Measurements from ENCODE around the gene NSUN4. TPM values are rescaled to one million over a fixed set of nuclear protein-coding genes. Genes with fewer than 3 reads are reported as not detected.
A peak's percentile ranks its signal among the peaks of the same experiment; 100 is the strongest.
"Not testable (repeated sequence)": the region's sequence is repeated elsewhere in the genome, so short reads cannot be mapped to it uniquely, and the experiment has no call there.

Gene NSUN4
- total RNA-seq, 2 experiments from 2014 or later = 22.3 to 22.5 TPM

GRCh38 chr1:46306159-46306530, 34.5 kb upstream of the NSUN4 start:
- ChIA-PET CTCF (interaction anchor here (0.8 to 3.3 kb wide), 2 partner anchors 42 to 60 kb away, joined by 3 to 13 read pairs; no protein-coding TSS in a partner anchor), POLR2A (no interaction called here)
- ATAC-seq = no peak
- peak overlapping the region; percentile 20 for H3K27ac Mint-ChIP-seq
- no peaks in the 10 kb centered on the region for H3K9me3 Mint-ChIP-seq (ENCODE audit: insufficient read depth)
- no peak for DNase-seq
- peaks cover 37% of the 10 kb centered on the region for H3K36me3 Mint-ChIP-seq (ENCODE audit: low read depth)
- no peaks in the 10 kb centered on the region for H3K27me3 Mint-ChIP-seq (ENCODE audit: low read depth)
- peaks cover 46% of the 10 kb centered on the region for H3K4me1 Mint-ChIP-seq (ENCODE audit: low read depth)
- H3K4me3 Mint-ChIP-seq = peak overlapping the region; percentile 7

DNA sequence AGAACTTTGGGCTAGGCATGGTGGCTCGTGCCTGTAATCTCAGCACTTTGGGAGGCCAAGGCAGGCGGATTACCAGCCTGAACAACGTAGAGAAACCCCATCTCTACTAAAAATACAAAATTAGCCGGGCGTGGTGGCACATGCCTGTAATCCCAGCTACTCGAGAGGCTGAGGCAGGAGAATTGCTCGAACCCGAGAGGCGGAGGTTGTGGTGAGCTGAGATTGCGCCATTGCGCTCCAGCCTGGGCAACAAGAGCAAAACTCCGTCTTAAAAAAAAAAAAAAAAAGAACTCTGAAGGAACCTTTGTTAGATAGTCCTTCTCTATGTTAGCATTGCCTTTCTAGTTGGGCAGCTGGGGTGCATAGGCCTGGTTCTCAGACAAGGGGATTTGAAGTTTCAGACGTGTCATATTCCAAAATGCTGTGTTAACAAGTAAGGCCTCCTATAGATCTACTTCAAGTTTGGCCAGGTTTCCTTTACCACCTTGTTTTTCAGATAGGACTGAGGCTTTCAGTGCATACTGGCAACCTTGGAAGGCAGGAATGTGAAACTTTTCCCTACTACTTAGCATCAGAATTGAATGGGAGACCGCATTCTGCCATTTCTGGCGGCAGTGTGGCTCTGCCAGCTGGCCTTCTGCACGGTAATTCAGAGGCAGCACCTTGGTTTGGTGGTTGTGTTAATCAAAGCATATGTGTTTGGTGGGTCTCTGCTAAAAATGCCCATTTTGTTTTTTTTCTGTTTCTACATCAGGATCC, 31.0 kb upstream of the NSUN4 start:
- peaks cover 38% of the 10 kb centered on the region for H3K4me1 Mint-ChIP-seq (ENCODE audit: low read depth)
- DNase-seq (no peak), ATAC-seq (no peak)
- ChIA-PET POLR2A (interaction anchor here (1.0 to 2.3 kb wide), 4 partner anchors 7 to 31 kb away, joined by 3 to 6 read pairs (median 3); partner anchors contain the start of gene NSUN4), CTCF (interaction anchor here (1.0 to 3.3 kb wide), 3 partner anchors 31 to 39 kb away, joined by 3 to 13 read pairs (median 3); partner anchors contain the start of gene NSUN4)
- H3K36me3 Mint-ChIP-seq (ENCODE audit: low read depth) = peaks cover 50% of the 10 kb centered on the region
- no peaks in the 10 kb centered on the region for H3K9me3 Mint-ChIP-seq (ENCODE audit: insufficient read depth)
- peak overlapping the region; percentile 30 for H3K27ac Mint-ChIP-seq
- no peaks in the 10 kb centered on the region for H3K27me3 Mint-ChIP-seq (ENCODE audit: low read depth)
- H3K4me3 Mint-ChIP-seq = no peak overlapping the region

- DNase-seq (no peak), ATAC-seq (no peak)
- Mint-ChIP-seq H3K36me3 (ENCODE audit: low read depth) (peaks cover 50% of the 10 kb centered on the region), H3K9me3 (ENCODE audit: insufficient read depth) (no peaks in the 10 kb centered on the region), H3K4me1 (ENCODE audit: low read depth) (peaks cover 32% of the 10 kb centered on the region), H3K27me3 (ENCODE audit: low read depth) (no peaks in the 10 kb centered on the region), H3K27ac (no peak overlapping the region), H3K4me3 (no peak overlapping the region)
- POLR2A ChIA-PET = interaction anchor here (1.2 kb wide), 1 partner anchor 28 kb away, joined by 3 read pairs; no protein-coding TSS in a partner anchor
- CTCF ChIA-PET = no interaction called here
Measured at GRCh38 chr1:46310321-46310720, 30.3 kb upstream of the NSUN4 start.

DNA sequence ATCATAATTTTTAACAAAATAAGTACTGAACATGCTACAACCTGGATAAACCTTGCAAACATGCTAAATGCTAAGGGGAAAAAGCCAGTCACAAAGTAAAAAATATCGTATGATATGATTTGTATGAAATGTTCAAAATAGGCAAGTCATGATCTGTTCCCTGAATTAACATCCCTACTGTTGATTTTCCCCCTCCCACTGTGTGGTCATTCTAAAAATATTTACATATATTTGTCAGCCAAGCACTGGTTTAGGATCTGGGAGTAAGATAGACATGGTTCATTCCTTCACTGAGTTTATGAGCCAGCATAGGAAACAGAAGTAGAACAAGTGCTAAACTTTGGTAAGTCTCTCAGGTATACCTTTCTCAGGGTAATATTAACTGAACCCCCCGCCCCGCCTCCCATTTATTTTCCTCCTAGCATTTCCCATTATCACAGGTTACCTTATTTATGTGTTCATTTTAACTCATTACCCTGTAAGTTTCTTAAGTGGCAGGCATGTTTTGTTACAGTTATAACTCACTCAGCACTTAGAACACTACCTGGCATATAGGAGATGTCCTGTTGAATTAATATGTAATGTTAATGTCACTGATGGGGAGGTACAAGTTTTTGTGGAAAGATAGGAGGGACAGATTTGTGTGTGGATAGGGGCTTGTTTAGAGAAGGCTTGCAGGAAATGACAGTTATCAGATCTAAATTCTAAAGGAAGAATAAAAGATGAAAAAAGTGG, 24.8 kb upstream of the NSUN4 start:
- ChIA-PET CTCF (interaction anchor here (1.6 kb wide), 1 partner anchor 26 kb away, joined by 5 read pairs; the partner anchor contains the start of gene NSUN4), POLR2A (interaction anchor here (1.9 kb wide), 1 partner anchor 7 kb away, joined by 6 read pairs; no protein-coding TSS in a partner anchor)
- no peak overlapping the region for H3K4me3 Mint-ChIP-seq
- H3K27me3 Mint-ChIP-seq (ENCODE audit: low read depth) = no peaks in the 10 kb centered on the region
- no peaks in the 10 kb centered on the region for H3K4me1 Mint-ChIP-seq (ENCODE audit: low read depth)
- peak overlapping the region; percentile 0 for H3K27ac Mint-ChIP-seq
- peaks cover 36% of the 10 kb centered on the region for H3K36me3 Mint-ChIP-seq (ENCODE audit: low read depth)
- ATAC-seq (no peak), DNase-seq (no peak)
- H3K9me3 Mint-ChIP-seq (ENCODE audit: insufficient read depth) = no peaks in the 10 kb centered on the region

DNA sequence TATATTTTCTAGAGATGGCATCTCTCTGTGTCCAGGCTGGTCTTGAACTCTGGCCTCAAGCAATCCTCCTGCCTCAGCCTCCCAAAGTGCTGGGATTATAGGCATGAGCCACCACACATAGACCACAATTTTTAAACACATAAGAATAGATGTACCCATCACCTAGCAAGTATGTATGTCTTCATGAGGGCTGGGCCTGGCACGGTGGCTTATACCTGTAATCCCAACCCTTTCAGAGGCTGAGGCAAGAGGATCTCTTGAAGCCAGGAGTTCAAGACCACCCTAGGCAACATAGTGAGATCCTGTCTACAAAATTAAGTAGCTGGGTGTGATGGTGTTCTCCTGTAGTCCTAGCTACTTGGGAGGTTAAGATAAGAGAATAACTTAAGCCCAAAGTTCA, 23.3 kb upstream of the NSUN4 start:
- ChIA-PET CTCF (interaction anchor here (1.6 kb wide), 1 partner anchor 24 kb away, joined by 5 read pairs; the partner anchor contains the start of gene NSUN4), POLR2A (interaction anchor here (0.9 to 1.9 kb wide), 2 partner anchors 9 to 17 kb away, joined by 3 to 6 read pairs; no protein-coding TSS in a partner anchor)
- ATAC-seq (no peak), DNase-seq (no peak)
- H3K4me1 Mint-ChIP-seq (ENCODE audit: low read depth) = no peaks in the 10 kb centered on the region
- no peaks in the 10 kb centered on the region for H3K9me3 Mint-ChIP-seq (ENCODE audit: insufficient read depth)
- no peaks in the 10 kb centered on the region for H3K27me3 Mint-ChIP-seq (ENCODE audit: low read depth)
- H3K4me3 Mint-ChIP-seq = no peak overlapping the region
- no peak overlapping the region for H3K27ac Mint-ChIP-seq
- peaks cover 23% of the 10 kb centered on the region for H3K36me3 Mint-ChIP-seq (ENCODE audit: low read depth)

DNA sequence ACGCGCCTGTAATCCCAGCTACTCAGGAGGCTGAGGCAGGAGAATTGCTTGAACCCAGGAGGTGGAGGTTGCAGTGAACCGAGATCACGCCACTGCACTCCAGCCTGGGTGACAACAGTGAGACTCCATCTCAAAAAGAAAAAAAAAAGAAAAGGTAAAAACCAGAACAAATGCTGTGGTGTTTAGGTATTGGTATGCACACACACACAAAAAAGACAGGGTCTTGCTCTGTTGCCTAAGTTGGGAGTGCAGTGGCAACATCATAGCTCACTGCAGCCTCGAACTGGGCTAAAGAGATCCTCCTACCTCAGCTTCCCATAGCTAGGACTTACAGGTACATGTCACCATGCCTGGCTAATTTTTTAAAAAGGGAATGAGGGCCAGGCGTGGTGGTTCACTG, 21.3 kb upstream of the NSUN4 start:
- H3K27ac Mint-ChIP-seq; H3K4me1 Mint-ChIP-seq (ENCODE audit: low read depth); ATAC-seq; H3K27me3 Mint-ChIP-seq (ENCODE audit: low read depth); CTCF ChIA-PET; H3K9me3 Mint-ChIP-seq (ENCODE audit: insufficient read depth); POLR2A ChIA-PET; DNase-seq; H3K4me3 Mint-ChIP-seq: not testable (repeated sequence)
- peaks cover 13% of the 10 kb centered on the region for H3K36me3 Mint-ChIP-seq (ENCODE audit: low read depth)

DNA sequence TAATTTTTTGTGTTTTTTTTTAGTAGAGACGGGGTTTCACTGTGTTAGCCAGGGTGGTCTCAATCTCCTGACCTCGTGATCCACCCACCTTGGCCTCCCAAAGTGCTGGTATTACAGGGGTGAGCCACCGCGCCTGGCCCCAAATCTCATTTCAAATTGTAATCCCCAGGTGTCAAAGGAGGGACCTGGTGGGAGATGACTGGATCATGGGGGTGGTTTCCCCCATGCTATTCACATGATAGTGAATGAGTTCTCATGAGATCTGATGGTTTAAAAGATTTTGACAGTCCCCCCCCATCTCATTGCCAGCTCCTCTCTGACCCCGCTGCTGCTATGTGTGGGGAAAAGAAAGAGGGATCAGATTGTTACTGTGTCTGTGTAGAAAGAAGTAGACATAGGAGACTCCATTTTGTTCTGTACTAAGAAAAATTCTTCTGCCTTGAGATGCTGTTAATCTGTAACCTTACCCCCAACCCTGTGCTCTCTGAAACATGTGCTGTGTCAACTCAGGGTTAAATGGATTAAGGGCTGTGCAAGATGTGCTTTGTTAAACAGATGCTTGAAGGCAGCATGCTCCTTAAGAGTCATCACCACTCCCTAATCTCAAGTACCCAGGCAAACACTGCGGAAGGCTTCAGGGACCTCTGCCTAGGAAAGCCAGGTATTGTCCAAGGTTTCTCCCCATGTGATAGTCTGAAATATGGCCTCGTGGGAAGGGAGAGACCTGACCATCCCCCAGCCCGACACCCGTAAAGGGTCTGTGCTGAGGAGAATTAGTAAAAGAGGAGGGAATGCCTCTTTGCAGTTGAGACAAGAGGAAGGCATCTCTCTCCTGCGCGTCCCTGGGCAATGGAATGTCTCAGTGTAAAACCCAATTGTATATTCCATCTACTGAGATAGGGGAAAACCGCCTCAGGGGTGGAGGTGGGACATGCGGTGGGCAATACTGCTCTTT, 20.4 kb upstream of the NSUN4 start:
- POLR2A ChIA-PET = interaction anchor here (0.7 kb wide), 1 partner anchor 72 kb away, joined by 3 read pairs; no protein-coding TSS in a partner anchor
- H3K9me3 Mint-ChIP-seq (ENCODE audit: insufficient read depth); H3K27me3 Mint-ChIP-seq (ENCODE audit: low read depth); H3K27ac Mint-ChIP-seq; H3K4me1 Mint-ChIP-seq (ENCODE audit: low read depth); ATAC-seq; DNase-seq; H3K4me3 Mint-ChIP-seq; H3K36me3 Mint-ChIP-seq (ENCODE audit: low read depth); CTCF ChIA-PET: not testable (repeated sequence)

DNA sequence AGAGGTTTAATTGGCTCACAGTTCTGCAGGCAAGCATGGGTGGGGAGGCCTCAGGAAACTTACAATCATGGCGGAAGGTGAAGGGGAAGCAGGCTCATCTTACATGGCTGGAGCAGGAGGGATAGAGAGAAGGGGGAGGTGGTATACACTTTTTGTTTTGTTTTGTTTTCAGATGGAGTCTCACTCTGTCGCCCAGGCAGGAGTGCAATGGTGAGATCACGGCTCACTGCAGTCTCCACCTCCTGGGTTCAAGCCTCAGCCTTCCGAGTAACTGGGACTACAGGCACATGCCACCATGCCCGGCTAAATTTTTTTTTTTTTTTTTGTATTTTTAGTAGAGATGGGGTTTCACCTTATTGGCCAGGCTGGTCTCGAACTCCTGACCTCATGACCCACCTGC, 18.4 kb upstream of the NSUN4 start:
- CTCF ChIA-PET; POLR2A ChIA-PET; DNase-seq; H3K27ac Mint-ChIP-seq; ATAC-seq; H3K27me3 Mint-ChIP-seq (ENCODE audit: low read depth); H3K36me3 Mint-ChIP-seq (ENCODE audit: low read depth); H3K4me3 Mint-ChIP-seq; H3K4me1 Mint-ChIP-seq (ENCODE audit: low read depth); H3K9me3 Mint-ChIP-seq (ENCODE audit: insufficient read depth): not testable (repeated sequence)

- POLR2A ChIA-PET; H3K27me3 Mint-ChIP-seq (ENCODE audit: low read depth); DNase-seq: not testable (repeated sequence)
Measured at GRCh38 chr1:46325285-46326076, 15.1 kb upstream of the NSUN4 start.

GRCh38 chr1:46328182-46328581, 12.4 kb upstream of the NSUN4 start:
- not testable (repeated sequence) for H3K27ac Mint-ChIP-seq; H3K36me3 Mint-ChIP-seq (ENCODE audit: low read depth); DNase-seq; H3K9me3 Mint-ChIP-seq (ENCODE audit: insufficient read depth); ATAC-seq; H3K27me3 Mint-ChIP-seq (ENCODE audit: low read depth); H3K4me1 Mint-ChIP-seq (ENCODE audit: low read depth); H3K4me3 Mint-ChIP-seq
- CTCF ChIA-PET = interaction anchor here (1.3 kb wide), 1 partner anchor 18 kb away, joined by 3 read pairs; no protein-coding TSS in a partner anchor
- POLR2A ChIA-PET = interaction anchor here (1.4 kb wide), 1 partner anchor 12 kb away, joined by 6 read pairs; no protein-coding TSS in a partner anchor

More at GRCh38 chr1:46325285-46326076, 15.1 kb upstream of the NSUN4 start:
- H3K4me1 Mint-ChIP-seq (ENCODE audit: low read depth); H3K4me3 Mint-ChIP-seq; H3K27ac Mint-ChIP-seq; H3K36me3 Mint-ChIP-seq (ENCODE audit: low read depth); H3K9me3 Mint-ChIP-seq (ENCODE audit: insufficient read depth); ATAC-seq; CTCF ChIA-PET: not testable (repeated sequence)
